MM.1S (cell line): ENCODE data around the gene TCF3.
"Not testable (repeated sequence)": the region's sequence is repeated elsewhere in the genome, so short reads cannot be mapped to it uniquely, and the experiment has no call there.

Experiments used
- DNase-seq: peaks from one replicate; pipeline ENCODE4 v3.0.0-alpha.2; 2015
- H2AFZ ChIP-seq: fragments of 300-600 bp; sonication (generic); 2 replicates; pipeline ENCODE4 v1.6.0; 2016; ENCODE audit warnings: antibody characterized with exemption, low read length
- H3F3A ChIP-seq: fragments of 300-600 bp; sonication (generic); 2 replicates; pipeline ENCODE4 v1.6.1; 2016; ENCODE audit warnings: mild to moderate bottlenecking, antibody characterized with exemption, low read length, moderate library complexity, mixed read lengths; ENCODE audit not compliant: insufficient read depth
- H3K27ac ChIP-seq: fragments of 300-600 bp; sonication (generic); 2 replicates; pipeline ENCODE4 v1.5.1; 2016; ENCODE audit warnings: mild to moderate bottlenecking, low read length
- H3K27me3 ChIP-seq: fragments of 300-600 bp; sonication (generic); replicated peaks from 2 replicates; pipeline ENCODE4 v1.6.0; 2016; ENCODE audit warnings: low read length; ENCODE audit not compliant: insufficient read depth
- H3K36me3 ChIP-seq: fragments of 300-600 bp; sonication (generic); replicated peaks from 2 replicates; pipeline ENCODE4 v1.6.1; 2016; ENCODE audit warnings: mild to moderate bottlenecking, low read length, mixed read lengths; ENCODE audit not compliant: insufficient read depth
- H3K4me1 ChIP-seq: fragments of 300-600 bp; sonication (generic); 2 replicates; pipeline ENCODE4 v1.6.1; 2016; ENCODE audit warnings: low read length, mixed read lengths
- H3K4me2 ChIP-seq: fragments of 300-600 bp; sonication (generic); 2 replicates; pipeline ENCODE4 v1.6.0; 2016; ENCODE audit warnings: low read depth, low read length
- H3K4me3 ChIP-seq: fragments of 300-600 bp; sonication (generic); 2 replicates; pipeline ENCODE4 v1.5.1; 2016; ENCODE audit warnings: low read length, mixed read lengths
- H3K79me2 ChIP-seq: fragments of 300-600 bp; sonication (generic); 2 replicates; pipeline ENCODE4 v1.6.1; 2016; ENCODE audit warnings: mixed run types, low read length, mixed read lengths
- H3K9ac ChIP-seq: fragments of 300-600 bp; sonication (generic); 2 replicates; pipeline ENCODE4 v1.6.1; 2016; ENCODE audit warnings: low read length, mixed read lengths
- H3K9me2 ChIP-seq: fragments of 300-600 bp; sonication (generic); replicated peaks from 2 replicates; pipeline ENCODE4 v1.6.1; 2016; ENCODE audit warnings: mild to moderate bottlenecking, low read length, mixed read lengths; ENCODE audit not compliant: insufficient read depth
- H3K9me3 ChIP-seq: fragments of 300-600 bp; sonication (generic); replicated peaks from 2 replicates; pipeline ENCODE4 v1.6.1; 2016; ENCODE audit warnings: mild to moderate bottlenecking, low read length, mixed read lengths; ENCODE audit not compliant: insufficient read depth
- H4K20me1 ChIP-seq: fragments of 300-600 bp; sonication (generic); 2 replicates; pipeline ENCODE4 v1.6.1; 2016; ENCODE audit warnings: mild to moderate bottlenecking, low read length, moderate library complexity, mixed read lengths; ENCODE audit not compliant: insufficient read depth
- CTCF ChIP-seq: fragments of 300-600 bp; sonication (generic); IDR thresholded peaks from 2 replicates; pipeline ENCODE4 v1.5.1; 2016; ENCODE audit warnings: antibody characterized with exemption, low read length, mixed read lengths
- EZH2 ChIP-seq: fragments of 300-600 bp; sonication (generic); optimal IDR thresholded peaks from 2 replicates; pipeline ENCODE3; 2017; ENCODE audit warnings: low read depth, mild to moderate bottlenecking, antibody characterized with exemption, low read length, mixed read lengths
- EZH2phosphoT487 ChIP-seq: fragments of 300-600 bp; sonication (generic); IDR thresholded peaks from 2 replicates; pipeline ENCODE4 v1.6.1; 2018; ENCODE audit warnings: antibody characterized with exemption, low read length

TCF3 gene

GRCh38 chr19:1646149-1646548 lies 6.3 kb downstream of the TCF3 start:
- H3K9me3 ChIP-seq, result no peaks in the 10 kb centered on the region
- TF ChIP-seq EZH2 (no peak), CTCF (no peak), EZH2phosphoT487 (no peak)
- peaks cover 27% of the 10 kb centered on the region for H3K36me3 ChIP-seq
- DNase-seq, result no peak
- peaks cover 22% of the 10 kb centered on the region for H3K4me1 ChIP-seq
- H2AFZ ChIP-seq, result no peak overlapping the region
- no peaks in the 10 kb centered on the region for H3K27me3 ChIP-seq
- no peak overlapping the region for H3K4me2 ChIP-seq
- peaks cover 41% of the 10 kb centered on the region for H3F3A ChIP-seq
- peaks cover 100% of the 10 kb centered on the region for H3K79me2 ChIP-seq
- H3K9ac ChIP-seq, result no peak overlapping the region
- H4K20me1 ChIP-seq, result no peaks in the 10 kb centered on the region
- no peak overlapping the region for H3K27ac ChIP-seq
- H3K9me2 ChIP-seq, result no peaks in the 10 kb centered on the region
- H3K4me3 ChIP-seq, result no peak overlapping the region

- Histone ChIP-seq H3K79me2 (peaks cover 100% of the 10 kb centered on the region), H3K4me1 (peaks cover 22% of the 10 kb centered on the region)
Observed at GRCh38 chr19:1645299-1645698, 7.1 kb downstream of the TCF3 start.

GRCh38 chr19:1644070-1644469 lies 8.3 kb downstream of the TCF3 start:
- H4K20me1 ChIP-seq, result 0 out of 2 replicates have a peak, but pooled peaks cover 6% of the 10 kb centered on the region
- H3K9ac ChIP-seq, result no peak overlapping the region
- peaks cover 24% of the 10 kb centered on the region for H3F3A ChIP-seq
- peaks cover 100% of the 10 kb centered on the region for H3K79me2 ChIP-seq
- no peak for DNase-seq
- H3K9me2 ChIP-seq, result no peaks in the 10 kb centered on the region
- peaks cover 40% of the 10 kb centered on the region for H3K36me3 ChIP-seq
- H3K4me1 ChIP-seq, result peaks cover 13% of the 10 kb centered on the region
- H3K27ac ChIP-seq, result no peak overlapping the region
- no peak overlapping the region for H2AFZ ChIP-seq
- H3K4me3 ChIP-seq, result no peak overlapping the region
- H3K27me3 ChIP-seq, result no peaks in the 10 kb centered on the region
- H3K9me3 ChIP-seq, result no peaks in the 10 kb centered on the region
- H3K4me2 ChIP-seq, result no peak overlapping the region
- TF ChIP-seq EZH2phosphoT487 (no peak), CTCF (no peak), EZH2 (no peak)

More at GRCh38 chr19:1645299-1645698, 7.1 kb downstream of the TCF3 start:
- Histone ChIP-seq H3F3A (peaks cover 32% of the 10 kb centered on the region), H3K4me2 (no peak overlapping the region), H3K4me3 (no peak overlapping the region), H3K36me3 (peaks cover 28% of the 10 kb centered on the region), H3K27ac (no peak overlapping the region), H3K9me3 (no peaks in the 10 kb centered on the region), H3K27me3 (no peaks in the 10 kb centered on the region), H3K9me2 (no peaks in the 10 kb centered on the region), H2AFZ (no peak overlapping the region), H4K20me1 (no peaks in the 10 kb centered on the region), H3K9ac (no peak overlapping the region)
- TF ChIP-seq EZH2phosphoT487, result no peak
- no peak for TF ChIP-seq CTCF
- no peak for TF ChIP-seq EZH2
- DNase-seq, result no peak

- H3F3A ChIP-seq, result peaks cover 14% of the 10 kb centered on the region; the same call in 1 of the 2 replicates
- H3K9me3 ChIP-seq, H3K4me1 ChIP-seq, H3K4me3 ChIP-seq, H3K27ac ChIP-seq, H3K9me2 ChIP-seq, H2AFZ ChIP-seq, DNase-seq, H3K4me2 ChIP-seq, H3K27me3 ChIP-seq, H3K9ac ChIP-seq: not testable (repeated sequence)
- H4K20me1 ChIP-seq, result peaks cover 17% of the 10 kb centered on the region
- H3K36me3 ChIP-seq, result peaks cover 33% of the 10 kb centered on the region
- peaks cover 100% of the 10 kb centered on the region for H3K79me2 ChIP-seq
Observed at GRCh38 chr19:1640893-1641448, 11.4 kb downstream of the TCF3 start.
